ENCODE data around the gene THSD4.

THSD4 gene

DNA sequence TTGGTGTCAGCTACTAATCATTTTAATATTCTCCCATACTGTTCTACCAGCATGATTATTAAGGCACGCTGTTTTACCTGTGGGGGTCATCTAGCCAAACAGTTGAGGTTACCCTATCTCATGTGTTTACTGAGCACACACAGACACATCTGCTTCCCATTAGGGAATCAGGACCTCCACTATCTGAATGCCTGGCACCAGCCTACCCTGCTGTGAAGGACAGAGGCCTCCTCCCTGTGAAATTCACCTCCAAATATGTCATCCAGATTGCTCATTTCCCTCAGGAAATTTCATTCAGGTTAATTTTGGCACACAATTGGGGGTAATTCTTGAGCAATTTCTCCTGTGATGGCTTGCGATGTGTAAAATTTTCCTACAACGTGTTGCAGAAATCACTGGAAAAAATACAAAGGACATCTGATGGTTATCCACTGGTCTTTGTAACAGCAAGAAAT lies 539.5 kb downstream of the THSD4 start:
- TF ChIP-seq, protein P1, sequence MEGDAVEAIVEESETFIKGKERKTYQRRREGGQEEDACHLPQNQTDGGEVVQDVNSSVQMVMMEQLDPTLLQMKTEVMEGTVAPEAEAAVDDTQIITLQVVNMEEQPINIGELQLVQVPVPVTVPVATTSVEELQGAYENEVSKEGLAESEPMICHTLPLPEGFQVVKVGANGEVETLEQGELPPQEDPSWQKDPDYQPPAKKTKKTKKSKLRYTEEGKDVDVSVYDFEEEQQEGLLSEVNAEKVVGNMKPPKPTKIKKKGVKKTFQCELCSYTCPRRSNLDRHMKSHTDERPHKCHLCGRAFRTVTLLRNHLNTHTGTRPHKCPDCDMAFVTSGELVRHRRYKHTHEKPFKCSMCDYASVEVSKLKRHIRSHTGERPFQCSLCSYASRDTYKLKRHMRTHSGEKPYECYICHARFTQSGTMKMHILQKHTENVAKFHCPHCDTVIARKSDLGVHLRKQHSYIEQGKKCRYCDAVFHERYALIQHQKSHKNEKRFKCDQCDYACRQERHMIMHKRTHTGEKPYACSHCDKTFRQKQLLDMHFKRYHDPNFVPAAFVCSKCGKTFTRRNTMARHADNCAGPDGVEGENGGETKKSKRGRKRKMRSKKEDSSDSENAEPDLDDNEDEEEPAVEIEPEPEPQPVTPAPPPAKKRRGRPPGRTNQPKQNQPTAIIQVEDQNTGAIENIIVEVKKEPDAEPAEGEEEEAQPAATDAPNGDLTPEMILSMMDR (conservative IDR thresholded peaks at IDR 0.05): no peak
- peak overlapping the region; percentile 42; the same call in 1 of the 2 replicates for H3K27ac ChIP-seq

DNA sequence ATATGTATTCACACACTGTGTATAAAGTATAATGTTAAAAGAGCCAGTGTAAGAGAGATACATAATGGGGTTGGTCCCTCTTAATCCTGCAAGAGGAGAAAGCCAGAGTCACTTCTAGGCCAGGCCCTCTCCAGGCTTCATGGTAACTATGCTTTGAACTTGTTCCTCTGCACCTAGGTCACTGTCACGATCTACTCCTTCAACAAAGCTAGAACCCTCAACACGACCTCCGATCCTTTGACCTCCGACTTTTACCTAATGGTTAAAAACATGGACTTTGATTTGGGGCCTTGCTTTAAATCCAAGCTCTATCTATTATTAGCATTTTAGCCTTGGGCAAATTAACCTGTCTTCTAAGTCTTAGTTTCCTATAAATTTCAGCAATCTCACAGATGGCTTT lies 541.2 kb downstream of the THSD4 start:
- TF ChIP-seq, protein P1 (conservative IDR thresholded peaks at IDR 0.05): no peak
- no peak overlapping the region for H3K27ac ChIP-seq

DNA sequence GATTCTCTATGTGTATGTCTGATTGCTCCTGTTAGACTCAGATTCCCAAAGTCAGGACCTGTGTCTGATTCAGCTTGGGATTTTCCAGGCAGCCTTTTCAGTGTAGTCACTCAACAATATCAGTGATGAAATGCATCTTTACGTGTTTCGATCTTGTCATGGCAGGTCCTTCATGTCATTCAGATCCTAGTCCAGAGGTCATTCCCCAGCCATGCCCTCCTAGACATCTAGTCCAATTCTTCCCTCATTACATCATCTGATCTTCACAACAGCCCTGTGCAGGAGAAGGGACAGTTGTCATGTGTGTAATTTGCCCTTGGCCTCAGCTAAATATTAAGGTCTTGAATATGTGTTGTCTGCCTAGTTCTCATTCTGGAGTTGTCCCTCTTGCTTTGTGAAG lies 541.9 kb downstream of the THSD4 start:
- TF ChIP-seq, protein P1 (conservative IDR thresholded peaks at IDR 0.05): no peak
- no peak overlapping the region for H3K27ac ChIP-seq

DNA sequence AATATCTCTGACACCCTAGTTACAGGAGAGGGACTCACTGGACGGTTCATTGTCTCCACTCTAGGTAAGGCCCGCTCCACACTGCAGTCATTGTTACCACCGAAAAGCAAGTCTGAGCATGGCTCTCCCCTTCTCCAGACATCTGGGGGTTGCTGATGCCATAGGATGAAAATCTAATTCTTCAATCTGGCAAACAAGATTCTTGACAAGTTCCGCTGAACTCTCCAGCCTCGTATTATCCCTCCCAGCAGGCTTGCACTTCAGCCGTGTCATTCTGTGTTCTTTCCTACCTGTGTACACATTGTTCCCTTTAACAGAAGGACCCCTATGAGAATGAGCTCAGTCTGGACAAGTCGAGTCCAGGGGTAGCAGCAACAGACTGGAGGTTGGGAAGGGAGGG lies 542.8 kb downstream of the THSD4 start:
- no peak overlapping the region for H3K27ac ChIP-seq
- TF ChIP-seq, protein P1 (conservative IDR thresholded peaks at IDR 0.05): no peak

DNA sequence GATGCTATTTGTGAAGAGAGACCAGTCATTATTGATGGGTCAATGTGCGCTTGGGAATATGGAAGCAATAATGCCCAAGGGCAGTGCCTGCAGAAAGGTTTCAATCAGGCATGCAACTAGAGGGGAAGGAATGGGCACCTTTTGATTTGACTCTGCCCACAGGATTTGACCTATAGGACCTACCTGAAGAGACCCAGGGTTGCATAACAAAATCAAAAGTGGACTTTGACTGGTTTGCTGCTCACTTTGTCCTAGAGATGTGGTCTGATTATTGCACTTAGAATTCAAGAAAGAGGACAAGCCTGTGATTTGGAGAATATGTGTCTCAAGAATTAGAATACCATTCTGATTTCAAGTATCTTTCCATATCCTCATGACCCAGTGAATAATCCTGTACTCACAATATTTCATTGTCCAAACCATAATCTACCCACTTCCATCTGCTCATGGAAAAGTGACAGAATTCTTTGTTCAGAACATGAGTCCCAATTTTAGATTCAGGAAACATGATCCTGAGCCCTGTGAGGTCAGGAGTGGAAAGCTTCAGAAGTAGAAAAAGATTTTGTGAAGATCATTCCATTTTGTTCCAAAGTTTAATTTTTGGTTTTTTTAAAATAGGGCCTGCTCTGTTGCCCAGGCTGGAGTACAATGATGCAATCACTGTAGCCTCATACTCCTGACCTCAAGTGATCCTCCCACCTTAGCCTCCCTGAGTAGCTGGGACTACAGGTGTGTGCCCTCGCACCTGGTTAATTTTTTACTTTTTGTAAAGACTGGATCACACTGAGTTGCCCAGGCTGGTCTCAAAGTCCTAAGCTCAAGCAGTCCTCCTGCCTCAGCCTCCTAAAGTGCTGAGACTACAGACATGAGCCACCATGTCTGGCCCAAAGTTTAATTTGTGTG lies 543.8 kb downstream of the THSD4 start:
- H3K27ac ChIP-seq: no peak overlapping the region

DNA sequence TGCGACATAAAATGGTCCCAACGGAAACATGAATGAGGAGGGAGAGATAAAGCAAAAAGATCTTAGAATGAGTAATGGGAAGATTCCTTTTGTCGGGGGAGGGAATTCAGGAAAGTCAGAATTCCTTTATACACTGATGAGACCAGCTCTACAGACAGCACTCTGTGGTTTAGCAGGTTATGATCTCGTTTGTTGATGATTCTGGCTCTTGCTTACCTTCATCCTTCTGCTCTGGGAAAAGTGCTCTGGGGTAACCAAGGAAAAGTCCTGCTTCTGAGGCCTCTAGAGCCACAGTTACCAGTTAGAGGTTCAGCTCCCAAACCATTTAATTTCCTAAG lies 544.4 kb downstream of the THSD4 start:
- TF ChIP-seq, protein P1 (conservative IDR thresholded peaks at IDR 0.05): no peak
- no peak overlapping the region for H3K27ac ChIP-seq

More for the DNA sequence above, 543.8 kb downstream of the THSD4 start:
- TF ChIP-seq, protein P1 (conservative IDR thresholded peaks at IDR 0.05): no peak

DNA sequence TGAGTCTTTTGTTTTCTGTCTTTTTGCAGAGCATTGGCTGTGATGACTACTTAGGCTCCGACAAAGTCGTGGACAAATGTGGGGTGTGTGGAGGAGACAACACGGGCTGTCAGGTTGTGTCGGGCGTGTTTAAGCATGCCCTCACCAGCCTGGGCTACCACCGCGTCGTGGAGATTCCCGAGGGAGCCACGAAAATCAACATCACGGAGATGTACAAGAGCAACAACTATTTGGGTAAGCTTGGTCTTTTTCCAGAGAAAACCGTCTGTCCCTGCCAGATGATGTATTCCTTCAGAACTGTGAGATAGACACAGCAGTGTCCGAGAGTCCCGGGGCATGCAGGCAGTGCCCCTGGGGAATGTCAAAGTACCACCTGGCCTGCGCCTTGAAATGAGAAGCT lies 545.2 kb downstream of the THSD4 start:
- TF ChIP-seq, protein P1 (conservative IDR thresholded peaks at IDR 0.05): no peak
- no peak overlapping the region for H3K27ac ChIP-seq

All from VCaP (cell line).